Right lobe of liver (tissue), 4 donors: Measurements from ENCODE around the gene RUFY2.
"Not testable (repeated sequence)": the region's sequence is repeated elsewhere in the genome, so short reads cannot be mapped to it uniquely, and the experiment has no call there.

Source experiments
- CTCF ChIP-seq, 4 donors: fragments of 200-600 bp in 3 of 4; fragments of 450-650 bp in 1 of 4; IDR thresholded peaks; one replicate each; pipeline versions ENCODE4 v1.5.1 to v1.8.0; 2016 to 2022; ENCODE audit warnings: antibody characterized with exemption in 4 of 4, mild to moderate bottlenecking in 2 of 4
- POLR2A ChIP-seq: fragments of 450-650 bp; IDR thresholded peaks from one replicate; pipeline ENCODE4 v1.6.1; 2017; ENCODE audit warnings: antibody characterized with exemption, mild to moderate bottlenecking
- donor health status: DM: no; HTN: no; CAD: no.
- donor health status: DM: no; HTN: no; CAD: no.
- donor health status: DM: no; HTN: yes; CAD: no.

GRCh38 chr10:68449698-68450097 lies 42.6 kb upstream of the RUFY2 start:
- not testable (repeated sequence) for TF ChIP-seq CTCF (IDR thresholded peaks at IDR 0.05); POLR2A
